Lower leg skin (tissue), 3 donors: ENCODE results near the gene PAPPA.

Source experiments
- POLR2A ChIP-seq, 2 donors: fragments of 450-650 bp; IDR thresholded peaks; one replicate each; pipeline ENCODE4 v1.6.1; 2016 to 2017; ENCODE audit warnings: antibody characterized with exemption in 2 of 2, mild to moderate bottlenecking in 1 of 2, moderate library complexity in 1 of 2
- TF ChIP-seq, protein P1 (sequence below), 3 donors: fragments of 450-650 bp; IDR thresholded peaks; one replicate each; pipeline ENCODE4 v1.5.1; 2016; ENCODE audit warnings: antibody characterized with exemption in 3 of 3, mild to moderate bottlenecking in 3 of 3, moderate library complexity in 2 of 3

DNA sequence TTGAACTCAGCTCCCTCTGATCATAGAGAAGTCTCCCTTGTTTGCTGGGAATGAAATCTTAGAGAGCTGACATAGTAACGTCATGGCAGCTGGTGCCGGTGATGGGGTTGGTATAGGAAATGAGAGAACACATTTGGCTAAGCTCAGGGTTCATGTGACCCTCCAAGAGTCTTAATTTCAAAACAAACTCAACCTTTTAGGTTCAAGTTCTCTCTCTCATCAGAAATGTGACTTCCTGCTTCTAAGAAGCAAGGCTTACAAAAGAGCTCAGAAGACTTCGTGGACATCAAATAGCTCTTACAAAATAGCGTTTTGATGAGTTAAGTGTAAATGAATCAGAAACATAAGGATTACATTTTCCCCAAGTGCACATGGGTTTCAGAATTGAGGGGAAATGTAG lies 97.3 kb downstream of the PAPPA start:
- TF ChIP-seq, protein P1, sequence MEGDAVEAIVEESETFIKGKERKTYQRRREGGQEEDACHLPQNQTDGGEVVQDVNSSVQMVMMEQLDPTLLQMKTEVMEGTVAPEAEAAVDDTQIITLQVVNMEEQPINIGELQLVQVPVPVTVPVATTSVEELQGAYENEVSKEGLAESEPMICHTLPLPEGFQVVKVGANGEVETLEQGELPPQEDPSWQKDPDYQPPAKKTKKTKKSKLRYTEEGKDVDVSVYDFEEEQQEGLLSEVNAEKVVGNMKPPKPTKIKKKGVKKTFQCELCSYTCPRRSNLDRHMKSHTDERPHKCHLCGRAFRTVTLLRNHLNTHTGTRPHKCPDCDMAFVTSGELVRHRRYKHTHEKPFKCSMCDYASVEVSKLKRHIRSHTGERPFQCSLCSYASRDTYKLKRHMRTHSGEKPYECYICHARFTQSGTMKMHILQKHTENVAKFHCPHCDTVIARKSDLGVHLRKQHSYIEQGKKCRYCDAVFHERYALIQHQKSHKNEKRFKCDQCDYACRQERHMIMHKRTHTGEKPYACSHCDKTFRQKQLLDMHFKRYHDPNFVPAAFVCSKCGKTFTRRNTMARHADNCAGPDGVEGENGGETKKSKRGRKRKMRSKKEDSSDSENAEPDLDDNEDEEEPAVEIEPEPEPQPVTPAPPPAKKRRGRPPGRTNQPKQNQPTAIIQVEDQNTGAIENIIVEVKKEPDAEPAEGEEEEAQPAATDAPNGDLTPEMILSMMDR (IDR thresholded peaks at IDR 0.05): no peak
- no peak for TF ChIP-seq POLR2A (IDR thresholded peaks at IDR 0.05)
